SK-N-SH (cell line): ENCODE results near the gene CP. TPM values are rescaled to one million over a fixed set of nuclear protein-coding genes. Genes with fewer than 3 reads are reported as not detected.

Experiments used
- CTCF ChIA-PET: fragments of 300-600, 350-600 bp; formaldehyde crosslinking; extraction: SDS; loops from one replicate; lab custom pipeline; 2021; lab: Yijun Ruan, JAX
- POLR2A ChIA-PET: fragments of 350-600 bp; sonication (Branson Sonifier 250); formaldehyde crosslinking; extraction: SDS; loops from one replicate; lab custom pipeline; 2020; ENCODE audit warnings: antibody characterized with exemption, inconsistent platforms; lab: Yijun Ruan, JAX
- DNase-seq: peaks from one replicate; pipeline ENCODE4 v3.0.0; 2012
- H2AFZ ChIP-seq: fragments of 200-600 bp; sonication (generic); 2 replicates; pipeline ENCODE4 v1.8.1; 2016; ENCODE audit warnings: antibody characterized with exemption, mild to moderate bottlenecking, low read depth
- H3F3A ChIP-seq: fragments of 200-600 bp; sonication (generic); replicated peaks from 2 replicates; pipeline ENCODE3; 2016; ENCODE audit warnings: antibody characterized with exemption, mild to moderate bottlenecking; ENCODE audit not compliant: insufficient read depth
- H3K27ac ChIP-seq, 2 experiments: fragments of 200-500 bp in 1 of 2; fragments of 200-600 bp in 1 of 2; sonication (Bioruptor generic) in 1 of 2; sonication (generic), shearing (Covaris generic) in 1 of 2; 2 replicates each; pipeline versions ENCODE4 v1.5.1 to v1.6.1; 2014 to 2016; ENCODE audit warnings: low read depth in 2 of 2, inconsistent platforms in 1 of 2, low read length in 1 of 2, mild to moderate bottlenecking in 1 of 2, mixed read lengths in 1 of 2
- H3K27me3 ChIP-seq: fragments of 200-600 bp; sonication (generic), shearing (Covaris generic); 2 replicates; pipeline ENCODE4 v1.6.1; 2016; ENCODE audit warnings: mixed run types; ENCODE audit not compliant: insufficient read depth
- H3K36me3 ChIP-seq, 2 experiments: fragments of 200-500 bp in 1 of 2; fragments of 200-600 bp in 1 of 2; sonication (Bioruptor generic) in 1 of 2; sonication (generic) in 1 of 2; replicated peaks in 1 of 2; 2 replicates each; pipeline versions ENCODE3 to v1.5.1; 2014 to 2016; ENCODE audit warnings: low read length in 1 of 2, mild to moderate bottlenecking in 1 of 2; ENCODE audit not compliant: insufficient read depth in 2 of 2, control insufficient read depth in 1 of 2
- H3K4me1 ChIP-seq, 2 experiments: fragments of 200-500 bp in 1 of 2; fragments of 200-600 bp in 1 of 2; sonication (Bioruptor generic) in 1 of 2; sonication (generic), shearing (Covaris generic) in 1 of 2; 2 replicates each; pipeline versions ENCODE4 v1.5.1 to v1.6.1; 2014 to 2016; ENCODE audit warnings: low read depth in 1 of 2, low read length in 1 of 2, mixed run types in 1 of 2; ENCODE audit not compliant: insufficient read depth in 2 of 2, control insufficient read depth in 1 of 2
- H3K4me2 ChIP-seq: fragments of 200-600 bp; sonication (generic), shearing (Covaris generic); 2 replicates; pipeline ENCODE4 v1.6.1; 2017; ENCODE audit warnings: mixed run types
- H3K4me3 ChIP-seq, 2 experiments: fragments of 200-500 bp in 1 of 2; fragments of 200-600 bp in 1 of 2; sonication (Bioruptor generic) in 1 of 2; sonication (generic), shearing (Covaris generic) in 1 of 2; 2 replicates each; pipeline versions ENCODE4 v1.5.1 to v1.8.1; 2014 to 2016; ENCODE audit warnings: low read depth in 2 of 2, inconsistent platforms in 1 of 2, low read length in 1 of 2, mild to moderate bottlenecking in 1 of 2, mixed read lengths in 1 of 2, moderate library complexity in 1 of 2
- H3K79me2 ChIP-seq: fragments of 200-600 bp; sonication (generic); 2 replicates; pipeline ENCODE4 v1.8.1; 2017; ENCODE audit warnings: mild to moderate bottlenecking; ENCODE audit not compliant: insufficient read depth
- H3K9ac ChIP-seq: fragments of 200-600 bp; sonication (generic); 2 replicates; pipeline ENCODE4 v1.6.1; 2017; ENCODE audit warnings: mixed run types
- H3K9me2 ChIP-seq: fragments of 200-600 bp; sonication (generic); 2 replicates; pipeline ENCODE4 v1.6.1; 2017; ENCODE audit warnings: mixed run types
- H3K9me3 ChIP-seq: fragments of 200-600 bp; sonication (generic); 2 replicates; pipeline ENCODE4 v1.6.1; 2017; ENCODE audit warnings: mixed run types, mild to moderate bottlenecking, moderate library complexity
- H4K20me1 ChIP-seq: fragments of 200-600 bp; sonication (generic); 2 replicates; pipeline ENCODE4 v1.6.1; 2017; ENCODE audit warnings: mild to moderate bottlenecking, mixed run types; ENCODE audit not compliant: insufficient read depth
- CHD2 ChIP-seq: fragments of 150-350 bp; IDR thresholded peaks from 2 replicates; pipeline ENCODE4 v1.6.1; 2018; ENCODE audit warnings: low read length; ENCODE audit not compliant: partially characterized antibody
- ELF1 ChIP-seq: IDR thresholded peaks from 2 replicates; pipeline ENCODE4 v1.4.0; 2012
- EP300 ChIP-seq, 2 experiments: IDR thresholded peaks; 2 replicates each; pipeline versions ENCODE4 v1.4.0 to v1.6.1; 2012; ENCODE audit warnings: borderline replicate concordance in 1 of 2, low read depth in 1 of 2, low read length in 1 of 2
- EZH2phosphoT487 ChIP-seq: fragments of 200-600 bp; sonication (generic); IDR thresholded peaks from 2 replicates; pipeline ENCODE4 v1.6.1; 2017; ENCODE audit warnings: low read depth, mixed run types, mild to moderate bottlenecking, antibody characterized with exemption, moderate library complexity, borderline replicate concordance
- FOSL2 ChIP-seq: IDR thresholded peaks from 2 replicates; pipeline ENCODE4 v1.4.0; 2012; ENCODE audit warnings: low read depth, mild to moderate bottlenecking, moderate library complexity, borderline replicate concordance
- FOXJ3 ChIP-seq: sonication (generic); formaldehyde crosslinking; IDR thresholded peaks from 2 replicates; pipeline ENCODE4 v1.5.1; 2020; ENCODE audit warnings: mild to moderate bottlenecking, missing genetic modification reagents
- FOXM1 ChIP-seq: IDR thresholded peaks from 2 replicates; pipeline ENCODE4 v1.4.0; 2012; ENCODE audit warnings: low read depth, mild to moderate bottlenecking
- GATA2 ChIP-seq: sonication (generic); formaldehyde crosslinking; IDR thresholded peaks from 2 replicates; pipeline ENCODE4 v1.5.0; 2020; ENCODE audit warnings: mild to moderate bottlenecking, missing genetic modification reagents
- MEF2A ChIP-seq: IDR thresholded peaks from 2 replicates; pipeline ENCODE4 v1.4.0; 2012; ENCODE audit warnings: low read depth, borderline replicate concordance
- MXI1 ChIP-seq: IDR thresholded peaks from 2 replicates; pipeline ENCODE4 v1.6.1; 2012; ENCODE audit warnings: mild to moderate bottlenecking, low read depth, low read length, improper control_type of control experiment
- POLR2AphosphoS5 ChIP-seq: IDR thresholded peaks from 2 replicates; pipeline ENCODE4 v1.6.1; 2012; ENCODE audit warnings: low read depth, low read length
- RAD21 ChIP-seq: IDR thresholded peaks from 2 replicates; pipeline ENCODE4 v1.6.1; 2012; ENCODE audit warnings: mild to moderate bottlenecking, low read length
- RCOR1 ChIP-seq: fragments of 150-350 bp; IDR thresholded peaks from 2 replicates; pipeline ENCODE4 v1.6.1; 2017; ENCODE audit warnings: antibody characterized with exemption, low read length
- RFX5 ChIP-seq: IDR thresholded peaks from 2 replicates; pipeline ENCODE4 v1.6.1; 2012; ENCODE audit warnings: mild to moderate bottlenecking, improper control_type of control experiment, low read length
- RXRA ChIP-seq: IDR thresholded peaks from 2 replicates; pipeline ENCODE4 v1.4.0; 2012; ENCODE audit warnings: low read depth, mild to moderate bottlenecking, borderline replicate concordance
- SIN3A ChIP-seq: IDR thresholded peaks from 2 replicates; pipeline ENCODE4 v1.6.1; 2012; ENCODE audit warnings: low read depth, mild to moderate bottlenecking, low read length, moderate library complexity, borderline replicate concordance
- TAF1 ChIP-seq: IDR thresholded peaks from 2 replicates; pipeline ENCODE4 v1.6.1; 2012; ENCODE audit warnings: low read depth, mild to moderate bottlenecking, low read length, moderate library complexity, borderline replicate concordance
- TCF12 ChIP-seq: IDR thresholded peaks from 2 replicates; pipeline ENCODE4 v1.4.0; 2012
- TEAD4 ChIP-seq: IDR thresholded peaks from 2 replicates; pipeline ENCODE4 v1.4.0; 2012; ENCODE audit warnings: mild to moderate bottlenecking, borderline replicate concordance; ENCODE audit not compliant: insufficient read depth
- YY1 ChIP-seq: IDR thresholded peaks from 2 replicates; pipeline ENCODE4 v1.4.0; 2012; ENCODE audit warnings: low read depth, mild to moderate bottlenecking
- WGBS: methylation state at CpG from one replicate; pipeline ENCODE4 v1.1.6; 2017; ENCODE audit warnings: low lambda C conversion rate; 5-methylcytosine and 5-hydroxymethylcytosine counted together
- polyA plus RNA-seq, 3 experiments: library from polyadenylated mRNA; depleted of rRNA; stranded (reverse); fragments of >200 nt; gene quantifications; 2 replicates each; pipeline ENCODE4 v1.2.3, GENCODE V29; 2012
- TF ChIP-seq, protein P1 (sequence below): IDR thresholded peaks from 2 replicates; pipeline ENCODE4 v1.4.0; 2012; ENCODE audit warnings: low read depth, borderline replicate concordance
- TF ChIP-seq, protein P2 (sequence below): fragments of 200-600 bp; sonication (generic); IDR thresholded peaks from 2 replicates; pipeline ENCODE4 v1.6.1; 2017; ENCODE audit warnings: antibody characterized with exemption, mild to moderate bottlenecking, moderate library complexity
- TF ChIP-seq, protein P3 (sequence below): IDR thresholded peaks from 2 replicates; pipeline ENCODE4 v1.4.0; 2012; ENCODE audit warnings: low read depth
- TF ChIP-seq, protein P4 (sequence below): fragments of 150-350 bp; IDR thresholded peaks from 2 replicates; pipeline ENCODE4 v1.6.1; 2017; ENCODE audit warnings: antibody characterized with exemption, low read length, low read depth, borderline replicate concordance
- TF ChIP-seq, protein P5 (sequence below): IDR thresholded peaks from 2 replicates; pipeline ENCODE4 v1.4.0; 2012; ENCODE audit warnings: low read depth, borderline replicate concordance

CP gene
- polyA plus RNA-seq, 1 of the 3 experiments (the other 2 are of a cell fraction), result not detected

DNA sequence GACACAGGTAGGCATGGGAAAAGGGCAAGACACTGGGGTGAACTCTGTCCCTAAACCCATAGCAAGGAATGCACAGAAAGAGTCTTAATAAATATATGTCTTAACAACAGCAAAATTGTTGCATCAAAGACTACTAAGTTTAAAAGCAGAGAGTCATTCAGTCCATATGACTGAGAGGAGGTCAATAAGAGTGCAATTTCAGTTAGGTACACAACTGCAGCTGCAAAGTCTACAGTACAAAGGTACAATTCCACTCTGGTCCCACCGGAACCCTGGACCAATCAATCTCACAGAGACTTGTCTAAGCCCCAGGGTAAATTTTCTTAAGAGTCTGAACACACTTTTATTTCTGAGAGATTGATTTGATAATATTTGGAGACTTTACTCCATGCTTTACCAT is 6.9 kb downstream of the CP start:
- Histone ChIP-seq H3K27me3 (no peaks in the 10 kb centered on the region), H3F3A (no peaks in the 10 kb centered on the region), H3K79me2 (no peaks in the 10 kb centered on the region), H3K4me2 (no peak overlapping the region), H2AFZ (no peak overlapping the region), H3K36me3 (no peaks in the 10 kb centered on the region), H3K4me3 (no peak overlapping the region), H3K9ac (no peak overlapping the region), H3K9me3 (no peaks in the 10 kb centered on the region), H3K27ac (no peak overlapping the region), H3K9me2 (no peaks in the 10 kb centered on the region), H3K4me1 (peaks cover 0 to 5% of the 10 kb centered on the region in 2 experiments; a peak in 2 of 4 replicates), H4K20me1 (no peaks in the 10 kb centered on the region)
- ChIA-PET POLR2A (no interaction called here), CTCF (no interaction called here)
- 70% methylated on average over 1 of the region's 1 CpG for WGBS
- no peak for TF ChIP-seq GATA2
- no peak for TF ChIP-seq MEF2A
- no peak for TF ChIP-seq FOXJ3 (CRISPR knock-in tag)
- TF ChIP-seq EP300 (IDR thresholded peaks at IDR 0.05; ENCODE audit: borderline replicate concordance in 1 of 2, low read depth in 1 of 2, low read length in 1 of 2), result no peak
- TF ChIP-seq RXRA, result no peak
- no peak for TF ChIP-seq CHD2
- TF ChIP-seq POLR2AphosphoS5, result no peak
- TF ChIP-seq, protein P1, sequence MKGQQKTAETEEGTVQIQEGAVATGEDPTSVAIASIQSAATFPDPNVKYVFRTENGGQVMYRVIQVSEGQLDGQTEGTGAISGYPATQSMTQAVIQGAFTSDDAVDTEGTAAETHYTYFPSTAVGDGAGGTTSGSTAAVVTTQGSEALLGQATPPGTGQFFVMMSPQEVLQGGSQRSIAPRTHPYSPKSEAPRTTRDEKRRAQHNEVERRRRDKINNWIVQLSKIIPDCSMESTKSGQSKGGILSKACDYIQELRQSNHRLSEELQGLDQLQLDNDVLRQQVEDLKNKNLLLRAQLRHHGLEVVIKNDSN, result no peak
- TF ChIP-seq TAF1, result no peak
- TF ChIP-seq EZH2phosphoT487, result no peak
- TF ChIP-seq TEAD4, result no peak
- no peak for TF ChIP-seq FOXM1
- no peak for TF ChIP-seq ELF1
- TF ChIP-seq, protein P2, sequence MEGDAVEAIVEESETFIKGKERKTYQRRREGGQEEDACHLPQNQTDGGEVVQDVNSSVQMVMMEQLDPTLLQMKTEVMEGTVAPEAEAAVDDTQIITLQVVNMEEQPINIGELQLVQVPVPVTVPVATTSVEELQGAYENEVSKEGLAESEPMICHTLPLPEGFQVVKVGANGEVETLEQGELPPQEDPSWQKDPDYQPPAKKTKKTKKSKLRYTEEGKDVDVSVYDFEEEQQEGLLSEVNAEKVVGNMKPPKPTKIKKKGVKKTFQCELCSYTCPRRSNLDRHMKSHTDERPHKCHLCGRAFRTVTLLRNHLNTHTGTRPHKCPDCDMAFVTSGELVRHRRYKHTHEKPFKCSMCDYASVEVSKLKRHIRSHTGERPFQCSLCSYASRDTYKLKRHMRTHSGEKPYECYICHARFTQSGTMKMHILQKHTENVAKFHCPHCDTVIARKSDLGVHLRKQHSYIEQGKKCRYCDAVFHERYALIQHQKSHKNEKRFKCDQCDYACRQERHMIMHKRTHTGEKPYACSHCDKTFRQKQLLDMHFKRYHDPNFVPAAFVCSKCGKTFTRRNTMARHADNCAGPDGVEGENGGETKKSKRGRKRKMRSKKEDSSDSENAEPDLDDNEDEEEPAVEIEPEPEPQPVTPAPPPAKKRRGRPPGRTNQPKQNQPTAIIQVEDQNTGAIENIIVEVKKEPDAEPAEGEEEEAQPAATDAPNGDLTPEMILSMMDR, result no peak
- TF ChIP-seq TCF12, result no peak
- DNase-seq, result no peak

DNA sequence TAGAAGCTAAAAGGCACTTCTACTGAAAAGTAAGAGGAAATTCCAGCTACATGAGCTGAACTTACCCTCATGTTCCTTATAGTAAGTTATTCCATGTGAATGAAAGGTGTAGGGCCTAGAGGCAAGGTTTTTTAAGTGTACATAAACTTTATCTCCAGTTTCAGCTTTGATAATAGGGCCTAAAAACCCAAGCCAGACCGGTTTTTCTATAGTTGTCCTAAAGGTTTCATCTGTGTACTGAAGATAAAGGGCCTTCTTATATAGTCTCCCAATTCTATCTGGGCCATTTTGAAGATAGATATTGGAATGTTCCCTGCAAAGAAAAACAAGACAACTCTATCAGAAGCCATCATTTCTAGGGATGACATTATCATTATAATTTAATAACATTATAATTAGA is 9.2 kb downstream of the CP start:
- TF ChIP-seq YY1 (no peak), POLR2AphosphoS5 (no peak), SIN3A (no peak), GATA2 (no peak), TEAD4 (no peak), RCOR1 (no peak), FOSL2 (no peak), CHD2 (no peak), TCF12 (no peak), RFX5 (no peak), RAD21 (no peak), MXI1 (no peak), EZH2phosphoT487 (no peak)
- TF ChIP-seq, protein P3, sequence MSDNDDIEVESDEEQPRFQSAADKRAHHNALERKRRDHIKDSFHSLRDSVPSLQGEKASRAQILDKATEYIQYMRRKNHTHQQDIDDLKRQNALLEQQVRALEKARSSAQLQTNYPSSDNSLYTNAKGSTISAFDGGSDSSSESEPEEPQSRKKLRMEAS, result no peak
- TF ChIP-seq, protein P4, sequence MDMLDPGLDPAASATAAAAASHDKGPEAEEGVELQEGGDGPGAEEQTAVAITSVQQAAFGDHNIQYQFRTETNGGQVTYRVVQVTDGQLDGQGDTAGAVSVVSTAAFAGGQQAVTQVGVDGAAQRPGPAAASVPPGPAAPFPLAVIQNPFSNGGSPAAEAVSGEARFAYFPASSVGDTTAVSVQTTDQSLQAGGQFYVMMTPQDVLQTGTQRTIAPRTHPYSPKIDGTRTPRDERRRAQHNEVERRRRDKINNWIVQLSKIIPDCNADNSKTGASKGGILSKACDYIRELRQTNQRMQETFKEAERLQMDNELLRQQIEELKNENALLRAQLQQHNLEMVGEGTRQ, result no peak
- TF ChIP-seq, protein P5, sequence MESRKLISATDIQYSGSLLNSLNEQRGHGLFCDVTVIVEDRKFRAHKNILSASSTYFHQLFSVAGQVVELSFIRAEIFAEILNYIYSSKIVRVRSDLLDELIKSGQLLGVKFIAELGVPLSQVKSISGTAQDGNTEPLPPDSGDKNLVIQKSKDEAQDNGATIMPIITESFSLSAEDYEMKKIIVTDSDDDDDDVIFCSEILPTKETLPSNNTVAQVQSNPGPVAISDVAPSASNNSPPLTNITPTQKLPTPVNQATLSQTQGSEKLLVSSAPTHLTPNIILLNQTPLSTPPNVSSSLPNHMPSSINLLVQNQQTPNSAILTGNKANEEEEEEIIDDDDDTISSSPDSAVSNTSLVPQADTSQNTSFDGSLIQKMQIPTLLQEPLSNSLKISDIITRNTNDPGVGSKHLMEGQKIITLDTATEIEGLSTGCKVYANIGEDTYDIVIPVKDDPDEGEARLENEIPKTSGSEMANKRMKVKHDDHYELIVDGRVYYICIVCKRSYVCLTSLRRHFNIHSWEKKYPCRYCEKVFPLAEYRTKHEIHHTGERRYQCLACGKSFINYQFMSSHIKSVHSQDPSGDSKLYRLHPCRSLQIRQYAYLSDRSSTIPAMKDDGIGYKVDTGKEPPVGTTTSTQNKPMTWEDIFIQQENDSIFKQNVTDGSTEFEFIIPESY, result no peak
- H3K27ac ChIP-seq, result no peak overlapping the region
- no peak overlapping the region for H3K4me3 ChIP-seq
- 63% methylated on average over 1 of the region's 1 CpG for WGBS
- no peak overlapping the region for H3K9ac ChIP-seq
- DNase-seq, result no peak
- H3K9me2 ChIP-seq, result no peaks in the 10 kb centered on the region
- no peak overlapping the region for H2AFZ ChIP-seq
- no peaks in the 10 kb centered on the region for H3K9me3 ChIP-seq
- H3K36me3 ChIP-seq, result no peaks in the 10 kb centered on the region
- H3F3A ChIP-seq, result no peaks in the 10 kb centered on the region
- H3K4me2 ChIP-seq, result no peak overlapping the region
- POLR2A ChIA-PET, result no interaction called here
- CTCF ChIA-PET, result no interaction called here
- peaks cover 0 to 5% of the 10 kb centered on the region in 2 experiments; a peak in 2 of 4 replicates for H3K4me1 ChIP-seq
- H3K79me2 ChIP-seq, result no peaks in the 10 kb centered on the region
- no peaks in the 10 kb centered on the region for H3K27me3 ChIP-seq
- H4K20me1 ChIP-seq, result no peaks in the 10 kb centered on the region
